ENCODE results near the gene GNAQ. TPM values are rescaled to one million over a fixed set of nuclear protein-coding genes. Genes with fewer than 3 reads are reported as not detected.

The GNAQ gene
- total RNA-seq, 1 donor from 2014 or later = 35.4 TPM

DNA sequence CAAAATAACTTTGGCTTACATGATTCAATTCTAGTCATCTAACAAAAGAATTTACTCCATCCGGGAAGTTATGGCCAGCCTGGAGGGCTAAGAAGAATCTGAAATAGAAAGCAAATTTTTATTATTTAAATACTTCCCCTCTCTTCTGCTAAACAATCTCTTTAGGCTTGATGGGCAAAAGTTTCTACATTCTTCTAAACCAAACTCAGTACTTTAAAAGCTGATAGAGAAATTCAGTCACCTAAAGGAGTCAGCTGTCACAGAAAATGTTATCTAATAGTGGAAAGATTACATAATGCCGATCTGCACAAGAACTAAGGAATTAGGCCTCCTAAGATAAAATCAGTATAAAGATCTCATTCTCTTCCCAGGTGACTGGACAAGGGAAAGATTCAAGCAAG is 32.4 kb downstream of the GNAQ start:
- TF ChIP-seq, protein P1, sequence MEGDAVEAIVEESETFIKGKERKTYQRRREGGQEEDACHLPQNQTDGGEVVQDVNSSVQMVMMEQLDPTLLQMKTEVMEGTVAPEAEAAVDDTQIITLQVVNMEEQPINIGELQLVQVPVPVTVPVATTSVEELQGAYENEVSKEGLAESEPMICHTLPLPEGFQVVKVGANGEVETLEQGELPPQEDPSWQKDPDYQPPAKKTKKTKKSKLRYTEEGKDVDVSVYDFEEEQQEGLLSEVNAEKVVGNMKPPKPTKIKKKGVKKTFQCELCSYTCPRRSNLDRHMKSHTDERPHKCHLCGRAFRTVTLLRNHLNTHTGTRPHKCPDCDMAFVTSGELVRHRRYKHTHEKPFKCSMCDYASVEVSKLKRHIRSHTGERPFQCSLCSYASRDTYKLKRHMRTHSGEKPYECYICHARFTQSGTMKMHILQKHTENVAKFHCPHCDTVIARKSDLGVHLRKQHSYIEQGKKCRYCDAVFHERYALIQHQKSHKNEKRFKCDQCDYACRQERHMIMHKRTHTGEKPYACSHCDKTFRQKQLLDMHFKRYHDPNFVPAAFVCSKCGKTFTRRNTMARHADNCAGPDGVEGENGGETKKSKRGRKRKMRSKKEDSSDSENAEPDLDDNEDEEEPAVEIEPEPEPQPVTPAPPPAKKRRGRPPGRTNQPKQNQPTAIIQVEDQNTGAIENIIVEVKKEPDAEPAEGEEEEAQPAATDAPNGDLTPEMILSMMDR (IDR thresholded peaks at IDR 0.05; ENCODE audit: insufficient read depth, low read length, poor library complexity, severe bottlenecking) = no peak
- H3K4me3 ChIP-seq (ENCODE audit: low read depth, low read length) = no peak overlapping the region
- no peak for DNase-seq (ENCODE audit: low read depth)
- H3K36me3 ChIP-seq (ENCODE audit: control insufficient read depth, insufficient read depth, low read length) = no peaks in the 10 kb centered on the region
- H3K27me3 ChIP-seq (ENCODE audit: control insufficient read depth, insufficient read depth, low read length) = no peaks in the 10 kb centered on the region

DNA sequence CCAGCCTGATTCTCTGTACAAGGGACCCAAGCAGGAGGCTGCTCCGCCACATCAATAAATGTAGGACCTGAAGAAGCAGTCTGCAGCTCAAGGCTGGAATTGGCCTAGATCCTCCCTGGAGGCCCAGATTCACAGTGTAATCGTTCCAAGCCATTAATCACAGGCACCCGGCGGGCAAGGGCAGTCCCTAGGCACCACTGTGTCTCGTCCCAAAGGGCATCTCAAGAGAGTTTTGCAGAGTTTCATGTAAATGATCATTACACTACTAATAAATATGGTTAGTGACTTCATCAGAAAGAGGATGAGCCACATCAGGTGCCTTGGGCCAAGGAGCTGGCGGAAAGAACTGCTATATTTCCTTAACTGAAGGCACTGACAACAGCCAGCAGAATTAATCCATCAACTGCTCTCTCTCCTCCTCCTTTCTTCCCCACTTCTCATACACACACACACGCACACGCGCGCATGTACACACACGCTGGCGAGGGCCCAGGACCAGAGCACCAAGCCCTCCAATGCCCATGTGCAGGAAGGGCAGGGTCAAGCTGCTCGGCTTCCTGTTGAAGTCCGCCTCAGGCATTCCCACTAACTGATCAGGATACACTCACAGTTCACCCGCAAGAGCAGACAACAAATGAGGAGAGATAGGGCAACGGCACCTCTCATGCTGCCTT is 33.9 kb downstream of the GNAQ start:
- H3K27me3 ChIP-seq (ENCODE audit: control insufficient read depth, insufficient read depth, low read length) = no peaks in the 10 kb centered on the region
- no peak overlapping the region for H3K4me3 ChIP-seq (ENCODE audit: low read depth, low read length)
- TF ChIP-seq, protein P1 (IDR thresholded peaks at IDR 0.05; ENCODE audit: insufficient read depth, low read length, poor library complexity, severe bottlenecking) = no peak
- no peaks in the 10 kb centered on the region for H3K36me3 ChIP-seq (ENCODE audit: control insufficient read depth, insufficient read depth, low read length)
- DNase-seq (ENCODE audit: low read depth) = no peak

DNA sequence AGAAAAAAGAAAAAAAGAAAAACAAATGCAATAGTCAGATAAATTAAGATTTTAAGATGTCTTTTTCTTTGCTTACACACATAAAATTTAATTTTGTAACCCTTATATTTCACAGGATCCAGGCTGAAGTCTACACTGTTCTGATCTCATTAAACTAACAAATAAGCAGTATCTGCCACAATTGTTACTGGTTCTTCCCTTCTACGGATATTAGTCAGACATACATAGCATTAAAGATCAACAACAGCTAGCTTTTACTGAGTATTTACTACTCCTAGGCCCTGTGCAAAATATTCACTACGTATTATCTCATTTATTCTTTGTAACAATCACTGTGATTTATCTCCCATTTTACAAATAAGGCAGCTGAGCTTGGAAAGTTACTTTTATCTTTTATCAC is 34.9 kb downstream of the GNAQ start:
- no peaks in the 10 kb centered on the region for H3K36me3 ChIP-seq (ENCODE audit: control insufficient read depth, insufficient read depth, low read length)
- no peak overlapping the region for H3K4me3 ChIP-seq (ENCODE audit: low read depth, low read length)
- no peaks in the 10 kb centered on the region for H3K27me3 ChIP-seq (ENCODE audit: control insufficient read depth, insufficient read depth, low read length)
- TF ChIP-seq, protein P1 (IDR thresholded peaks at IDR 0.05; ENCODE audit: insufficient read depth, low read length, poor library complexity, severe bottlenecking) = no peak
- DNase-seq (ENCODE audit: low read depth) = no peak

DNA sequence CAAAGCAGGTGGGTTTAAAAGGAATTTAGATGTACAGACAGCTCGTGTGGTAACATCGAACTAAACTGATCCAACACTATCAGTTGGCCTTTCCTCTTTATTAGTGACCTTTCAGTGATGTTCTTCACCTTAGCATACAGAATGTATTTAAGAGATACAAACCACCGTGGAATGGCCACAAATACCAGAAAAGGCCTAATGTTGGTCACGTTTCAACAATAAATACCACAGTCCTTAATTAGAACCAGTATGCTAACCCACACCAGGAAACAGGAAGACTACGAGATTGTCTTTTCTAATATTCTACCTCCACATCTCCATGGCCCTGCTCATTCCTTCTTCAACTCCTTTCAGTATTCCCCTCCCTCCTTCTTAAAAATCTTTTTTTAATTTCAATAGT is 40.4 kb downstream of the GNAQ start:
- no peak for DNase-seq (ENCODE audit: low read depth)

DNA sequence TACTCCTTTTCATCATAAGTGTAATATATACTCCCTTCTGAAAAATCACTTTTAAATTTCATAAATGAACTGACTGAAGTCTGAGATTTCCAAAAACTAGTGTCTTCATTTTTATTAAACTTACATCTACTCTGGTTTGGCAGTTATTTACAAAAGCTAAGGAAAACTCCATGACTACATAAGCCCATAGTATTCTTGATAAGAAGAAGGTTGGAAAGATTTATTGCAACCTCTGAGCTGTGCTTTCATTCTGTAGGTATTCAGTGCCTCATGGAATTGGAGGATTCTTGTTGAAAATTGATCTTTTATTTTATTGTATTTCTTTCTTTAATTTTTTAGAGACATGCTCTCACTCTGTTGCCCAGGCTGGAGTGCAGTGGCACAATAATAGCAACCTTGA is 41.7 kb downstream of the GNAQ start:
- H3K4me3 ChIP-seq (ENCODE audit: low read depth, low read length) = no peak overlapping the region
- H3K36me3 ChIP-seq (ENCODE audit: control insufficient read depth, insufficient read depth, low read length) = no peaks in the 10 kb centered on the region
- no peak for DNase-seq (ENCODE audit: low read depth)
- no peaks in the 10 kb centered on the region for H3K27me3 ChIP-seq (ENCODE audit: control insufficient read depth, insufficient read depth, low read length)
- TF ChIP-seq, protein P1 (IDR thresholded peaks at IDR 0.05; ENCODE audit: insufficient read depth, low read length, poor library complexity, severe bottlenecking) = no peak

More for the DNA sequence above, 40.4 kb downstream of the GNAQ start:
- no peak overlapping the region for H3K4me3 ChIP-seq (ENCODE audit: low read depth, low read length)
- no peaks in the 10 kb centered on the region for H3K36me3 ChIP-seq (ENCODE audit: control insufficient read depth, insufficient read depth, low read length)
- no peaks in the 10 kb centered on the region for H3K27me3 ChIP-seq (ENCODE audit: control insufficient read depth, insufficient read depth, low read length)
- TF ChIP-seq, protein P1 (IDR thresholded peaks at IDR 0.05; ENCODE audit: insufficient read depth, low read length, poor library complexity, severe bottlenecking) = no peak

DNA sequence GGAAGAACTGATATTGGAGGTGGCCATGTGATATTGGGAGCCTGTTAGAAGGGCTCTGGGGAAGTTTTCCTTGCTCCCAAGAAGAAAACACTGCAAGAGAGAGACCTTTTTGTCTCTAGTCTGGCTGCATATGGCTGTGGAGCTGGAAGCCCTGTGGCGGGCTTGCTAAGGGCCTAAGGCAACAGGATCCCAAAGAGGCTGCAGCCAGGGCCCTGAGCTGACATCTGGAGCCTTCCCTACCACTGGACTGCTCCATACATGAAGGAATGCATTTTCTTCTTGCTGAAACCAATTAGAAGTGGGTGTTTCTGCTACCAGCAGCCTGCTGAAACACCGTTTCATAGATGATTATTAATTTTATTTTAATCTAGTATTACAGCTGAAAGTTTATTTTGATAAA is 42.2 kb downstream of the GNAQ start:
- no peaks in the 10 kb centered on the region for H3K27me3 ChIP-seq (ENCODE audit: control insufficient read depth, insufficient read depth, low read length)
- H3K4me3 ChIP-seq (ENCODE audit: low read depth, low read length) = no peak overlapping the region
- H3K36me3 ChIP-seq (ENCODE audit: control insufficient read depth, insufficient read depth, low read length) = no peaks in the 10 kb centered on the region
- no peak for DNase-seq (ENCODE audit: low read depth)
- TF ChIP-seq, protein P1 (IDR thresholded peaks at IDR 0.05; ENCODE audit: insufficient read depth, low read length, poor library complexity, severe bottlenecking) = no peak

All from kidney epithelial cell (primary cell).